GM12891 (cell line): ENCODE results near the gene WDR7.

ENCODE experiments used
- PAX5 ChIP-seq: IDR thresholded peaks from 2 replicates; pipeline ENCODE4 v1.6.1; 2011; ENCODE audit warnings: low read length, moderate library complexity, mild to moderate bottlenecking; ENCODE audit not compliant: insufficient read depth, severe bottlenecking
- POLR2A ChIP-seq: IDR thresholded peaks from 2 replicates; pipeline ENCODE4 v1.6.1; 2011; ENCODE audit warnings: low read depth, low read length, control low read depth
- POLR2AphosphoS5 ChIP-seq: IDR thresholded peaks from 2 replicates; pipeline ENCODE4 v1.6.1; 2011; ENCODE audit warnings: low read depth, low read length, control low read depth
- POU2F2 ChIP-seq: IDR thresholded peaks from 2 replicates; pipeline ENCODE4 v1.6.1; 2011; ENCODE audit warnings: low read depth, mild to moderate bottlenecking, control low read depth, low read length, moderate library complexity
- SPI1 ChIP-seq: IDR thresholded peaks from 2 replicates; pipeline ENCODE4 v1.6.1; 2011; ENCODE audit warnings: low read depth, low read length, control low read depth
- TAF1 ChIP-seq: IDR thresholded peaks from 2 replicates; pipeline ENCODE4 v1.6.1; 2011; ENCODE audit warnings: low read depth, low read length, control low read depth

DNA sequence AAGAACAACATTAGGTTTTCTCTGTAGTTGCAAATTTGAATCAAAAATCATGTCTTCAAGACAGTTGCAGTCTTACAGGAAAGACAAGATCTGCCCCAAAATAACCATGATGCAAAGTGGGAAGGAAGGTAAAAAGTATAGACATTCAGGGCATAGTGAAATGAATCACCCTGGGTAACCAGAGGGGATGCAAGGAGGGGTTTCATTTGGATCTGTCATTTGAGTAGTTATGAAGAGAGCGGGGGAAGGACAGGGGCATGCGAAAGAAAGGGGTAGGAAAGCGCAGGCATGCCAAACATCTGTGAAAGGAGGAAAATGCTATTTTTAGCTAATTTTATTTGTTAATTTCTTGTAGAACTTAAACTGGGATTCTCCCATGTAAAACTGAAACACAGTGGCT, 276.6 kb downstream of the WDR7 start:
- TF ChIP-seq POLR2AphosphoS5 (no peak), POLR2A (no peak), TAF1 (no peak), SPI1 (no peak), POU2F2 (no peak), PAX5 (no peak)
